GM18499 (cell line): ENCODE results near the gene ATAD3C.

Experiments used
- ATAC-seq: cut with Tn5 transposase; IDR thresholded peaks from one replicate; pipeline ENCODE4 v1.9.1; 2021; ENCODE audit warnings: moderate number of reproducible peaks; ENCODE audit not compliant: insufficient read depth, unreplicated experiment

The ATAD3C gene

GRCh38 chr1:1430114-1430982 lies 19.1 kb upstream of the ATAD3C start:
- no peak for ATAC-seq

GRCh38 chr1:1430992-1431844 lies 18.3 kb upstream of the ATAD3C start:
- ATAC-seq, result no peak

GRCh38 chr1:1431845-1432273 lies 17.6 kb upstream of the ATAD3C start:
- ATAC-seq, result no peak

- no peak for ATAC-seq
Observed at GRCh38 chr1:1432274-1432950, 17.1 kb upstream of the ATAD3C start.

GRCh38 chr1:1432951-1433803 lies 16.3 kb upstream of the ATAD3C start:
- ATAC-seq, result no peak

DNA sequence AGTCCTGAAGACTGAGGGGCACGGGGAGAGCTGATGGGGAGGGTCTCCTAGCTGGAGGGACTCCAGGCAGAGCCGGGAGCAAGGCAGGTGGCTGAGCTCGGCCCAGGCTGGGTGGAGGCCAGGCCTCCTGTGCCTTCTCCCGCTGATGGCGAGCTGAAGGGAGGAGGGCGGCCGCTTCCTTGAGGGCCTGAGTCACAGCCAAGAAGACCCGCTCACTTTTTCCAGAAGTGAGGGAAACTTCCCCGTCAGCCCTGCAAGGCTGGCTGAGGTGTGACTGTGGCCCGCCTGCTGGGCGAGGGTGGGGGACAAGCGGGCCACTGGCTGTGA lies 15.7 kb upstream of the ATAD3C start:
- no peak for ATAC-seq

- ATAC-seq, result no peak
Observed at GRCh38 chr1:1434131-1434823, 15.2 kb upstream of the ATAD3C start.

GRCh38 chr1:1434824-1435105 lies 14.7 kb upstream of the ATAD3C start:
- no peak for ATAC-seq

DNA sequence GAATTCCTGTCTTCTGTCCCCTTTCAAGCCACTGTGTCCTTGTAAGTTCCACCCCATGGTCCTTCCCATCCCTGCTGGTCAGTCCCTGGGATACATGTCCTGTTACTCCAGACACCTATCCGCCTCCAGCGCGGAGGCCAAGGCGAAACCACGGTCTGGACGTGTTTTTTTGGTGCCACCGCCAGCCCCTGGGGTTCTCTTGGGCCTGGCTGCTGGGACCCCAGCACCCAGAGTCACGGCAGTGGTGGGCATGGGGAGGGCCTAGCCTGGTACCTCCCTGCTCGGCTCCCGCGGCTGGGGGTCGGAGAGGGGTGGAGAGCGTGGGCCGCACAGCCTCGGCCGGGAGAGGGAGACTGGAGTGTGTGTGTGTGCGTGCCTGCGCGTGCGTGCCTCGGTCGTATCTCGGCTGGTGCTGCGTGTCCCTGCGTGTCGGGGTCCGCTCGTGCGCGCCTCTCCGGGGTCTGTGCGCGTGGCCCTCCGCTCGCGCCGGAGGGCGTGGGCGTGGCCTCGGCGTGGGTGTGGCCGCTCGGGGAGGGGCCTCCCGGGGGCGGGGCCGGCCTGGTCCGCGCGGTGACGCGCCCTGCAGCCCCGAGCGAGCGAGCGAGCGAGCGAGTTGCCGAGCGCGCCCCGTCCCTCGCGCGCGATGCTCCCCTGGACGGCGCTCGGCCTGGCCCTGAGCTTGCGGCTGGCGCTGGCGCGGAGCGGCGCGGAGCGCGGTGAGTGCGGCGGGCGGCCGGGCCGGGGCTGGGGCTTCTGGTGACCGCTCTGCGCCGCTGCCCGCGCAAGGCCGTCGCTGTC lies 14.2 kb upstream of the ATAD3C start, which contains the start of gene VWA1:
TSS of gene VWA1 (plus strand) at position 585 of the 798 bp plus-strand sequence. CDS start at position 644, 59 bp downstream.
- no peak for ATAC-seq

GRCh38 chr1:1435911-1436629 lies 13.4 kb upstream of the ATAD3C start:
- ATAC-seq, result no peak

- no peak for ATAC-seq
Observed at GRCh38 chr1:1436630-1437032, 12.9 kb upstream of the ATAD3C start.

DNA sequence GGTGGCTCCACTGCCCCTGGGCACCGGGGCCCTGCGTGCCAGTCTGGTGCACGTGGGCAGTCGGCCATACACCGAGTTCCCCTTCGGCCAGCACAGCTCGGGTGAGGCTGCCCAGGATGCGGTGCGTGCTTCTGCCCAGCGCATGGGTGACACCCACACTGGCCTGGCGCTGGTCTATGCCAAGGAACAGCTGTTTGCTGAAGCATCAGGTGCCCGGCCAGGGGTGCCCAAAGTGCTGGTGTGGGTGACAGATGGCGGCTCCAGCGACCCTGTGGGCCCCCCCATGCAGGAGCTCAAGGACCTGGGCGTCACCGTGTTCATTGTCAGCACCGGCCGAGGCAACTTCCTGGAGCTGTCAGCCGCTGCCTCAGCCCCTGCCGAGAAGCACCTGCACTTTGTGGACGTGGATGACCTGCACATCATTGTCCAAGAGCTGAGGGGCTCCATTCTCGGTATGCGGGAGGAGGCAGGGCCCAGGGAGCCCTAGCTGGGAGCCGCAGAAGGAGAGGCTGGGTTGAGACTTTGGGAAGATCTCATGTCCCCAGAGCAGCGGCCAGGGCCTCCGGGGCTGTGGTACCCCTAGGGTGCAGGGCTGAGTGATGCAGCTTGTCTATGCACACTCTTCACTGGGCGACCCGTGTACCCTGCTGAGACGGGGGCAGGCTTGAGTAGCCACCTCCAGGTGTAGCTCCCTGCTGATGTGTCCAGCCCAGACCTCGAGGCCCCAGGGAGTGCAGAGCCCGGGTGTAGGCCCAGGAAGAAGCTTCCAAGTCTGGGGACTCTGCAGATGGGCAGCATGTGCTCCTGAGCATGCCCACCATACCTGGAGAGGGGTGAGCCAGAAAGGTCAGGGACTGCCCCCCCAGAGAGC lies 12.2 kb upstream of the ATAD3C start:
- no peak for ATAC-seq

GRCh38 chr1:1437904-1438376 lies 11.5 kb upstream of the ATAD3C start:
- ATAC-seq, result no peak

- no peak for ATAC-seq
Observed at GRCh38 chr1:1438531-1439381, 10.7 kb upstream of the ATAD3C start.

- no peak for ATAC-seq
Observed at GRCh38 chr1:1439546-1440261, 9.8 kb upstream of the ATAD3C start.
